ENCODE results near the gene DCAF8L2.
A peak's percentile ranks its signal among the peaks of the same experiment; 100 is the strongest.
"Not testable (repeated sequence)": the region's sequence is repeated elsewhere in the genome, so short reads cannot be mapped to it uniquely, and the experiment has no call there.

DCAF8L2 gene

DNA sequence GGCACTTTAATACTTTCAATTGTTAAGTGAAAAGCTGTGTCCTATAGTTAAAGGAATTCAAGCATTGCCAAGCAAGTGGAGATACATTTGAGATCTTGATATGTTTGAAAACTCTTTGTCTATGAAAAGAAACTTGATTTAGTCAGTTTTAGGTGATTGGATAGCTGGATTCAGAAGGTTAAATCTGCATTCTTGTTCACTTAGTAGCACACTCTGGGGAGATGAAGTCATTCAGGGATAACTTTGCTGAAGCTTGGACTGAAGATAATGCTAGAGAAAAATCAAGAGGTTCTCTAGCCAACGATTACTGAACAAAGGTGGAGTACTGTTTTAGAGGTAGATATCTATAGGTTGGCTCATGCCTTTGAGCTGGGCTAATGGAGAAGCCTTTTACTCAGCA lies 90.6 kb downstream of the DCAF8L2 start:
- DNase-seq = no peak

DNA sequence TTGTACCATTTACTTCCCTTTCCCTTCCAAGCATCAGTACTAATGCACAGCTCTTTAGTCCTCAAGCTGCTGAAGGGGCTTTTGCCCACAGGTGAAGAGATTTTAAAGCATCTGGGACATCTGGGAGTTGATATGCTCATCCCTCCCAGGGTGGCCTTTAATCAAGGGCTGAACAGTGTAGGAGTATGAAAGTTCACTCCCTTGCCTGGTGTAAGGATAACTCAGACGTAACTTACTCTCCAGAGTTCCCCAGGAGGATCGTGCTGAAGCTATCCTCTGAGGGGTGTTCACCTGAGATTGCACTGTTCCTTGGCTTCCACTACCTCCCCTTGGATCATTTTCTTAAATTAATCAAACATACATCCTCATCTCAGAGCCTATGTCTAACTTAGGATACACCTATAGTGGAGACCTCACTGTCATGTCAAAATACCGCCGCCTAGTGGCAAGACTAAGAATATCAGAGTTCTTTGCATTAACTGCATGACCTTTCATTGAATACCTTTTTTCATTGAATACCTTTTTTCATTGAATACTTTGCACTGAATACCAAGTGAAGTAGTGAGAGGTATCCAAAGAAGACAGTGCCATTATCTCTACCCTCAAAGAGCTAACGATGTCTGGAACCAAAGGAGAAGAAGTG lies 93.5 kb downstream of the DCAF8L2 start:
- DNase-seq = not testable (repeated sequence)

DNA sequence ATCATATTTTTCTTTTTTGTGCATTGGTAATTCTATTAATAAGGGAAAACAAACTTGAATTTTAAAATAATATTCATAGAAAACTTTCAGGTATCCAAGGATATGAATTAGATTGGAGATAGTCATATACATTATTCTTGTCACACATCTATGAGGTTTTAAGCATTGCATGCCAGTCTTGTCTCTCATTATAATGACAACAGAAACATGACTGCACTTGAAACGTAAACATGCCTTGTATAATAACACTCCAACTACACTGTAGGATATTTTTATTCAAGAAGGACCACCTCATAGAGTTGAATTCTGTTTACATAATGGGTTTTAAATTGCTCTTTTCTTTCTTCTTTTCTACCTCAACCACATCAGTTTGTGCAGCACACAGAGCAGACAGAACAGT lies 104.5 kb downstream of the DCAF8L2 start:
- DNase-seq = peak; percentile 70

DNA sequence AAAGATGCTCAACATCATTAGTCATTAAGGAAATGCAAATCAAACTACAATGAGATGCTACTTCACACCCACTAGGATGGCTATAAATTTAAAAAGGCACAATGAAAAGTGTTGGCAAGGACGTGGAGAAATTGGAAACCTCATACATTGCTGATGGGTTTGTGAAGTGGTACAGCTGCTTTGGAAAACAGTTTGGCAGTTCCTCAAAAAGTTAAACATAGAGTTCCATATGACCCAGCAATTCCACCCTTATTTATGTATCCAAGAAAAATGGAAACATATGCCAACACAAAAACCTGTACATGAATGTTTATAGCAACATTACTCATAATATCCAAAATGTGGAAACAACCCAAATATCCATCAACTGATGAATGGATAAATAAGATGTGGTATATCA lies 116.4 kb downstream of the DCAF8L2 start:
- DNase-seq = no peak

DNA sequence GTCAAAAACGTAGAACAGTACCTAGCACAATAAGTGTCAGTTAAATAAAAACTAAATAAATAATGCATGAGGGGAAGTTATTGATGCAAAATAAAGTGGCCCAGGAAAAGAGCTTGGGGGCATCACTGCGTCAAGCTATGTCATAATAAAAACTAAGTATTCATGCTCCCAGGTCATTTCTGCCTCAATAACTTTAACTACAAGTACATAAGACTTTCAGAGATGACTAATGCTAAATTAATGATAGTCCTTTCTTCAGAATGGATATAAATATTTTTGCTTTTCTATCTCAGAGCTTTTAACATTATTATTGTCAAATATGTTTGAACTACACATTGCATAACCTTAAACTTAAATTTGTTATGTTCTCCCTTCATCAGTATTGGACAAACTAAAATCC lies 125.5 kb downstream of the DCAF8L2 start:
- no peak for DNase-seq

DNA sequence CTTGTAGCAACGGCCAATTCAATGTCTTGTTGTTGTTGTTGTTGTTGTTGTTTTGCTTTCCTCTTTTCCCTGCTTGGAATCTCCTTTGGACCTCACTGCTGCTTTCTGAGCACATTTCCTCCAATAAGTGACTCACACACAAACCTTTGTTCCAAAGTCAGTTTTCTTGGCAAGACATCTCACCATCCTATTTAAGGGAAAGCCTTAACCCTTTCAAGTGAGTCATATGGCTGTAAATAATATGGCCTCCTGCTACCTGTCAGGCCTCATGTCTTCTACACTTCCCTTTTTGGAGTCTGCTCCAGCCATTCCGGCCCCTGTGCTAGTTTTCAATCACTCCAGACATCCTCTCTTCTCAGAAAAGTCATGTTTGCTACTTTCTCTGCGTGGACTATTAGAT lies 138.1 kb downstream of the DCAF8L2 start:
- DNase-seq = no peak

DNA sequence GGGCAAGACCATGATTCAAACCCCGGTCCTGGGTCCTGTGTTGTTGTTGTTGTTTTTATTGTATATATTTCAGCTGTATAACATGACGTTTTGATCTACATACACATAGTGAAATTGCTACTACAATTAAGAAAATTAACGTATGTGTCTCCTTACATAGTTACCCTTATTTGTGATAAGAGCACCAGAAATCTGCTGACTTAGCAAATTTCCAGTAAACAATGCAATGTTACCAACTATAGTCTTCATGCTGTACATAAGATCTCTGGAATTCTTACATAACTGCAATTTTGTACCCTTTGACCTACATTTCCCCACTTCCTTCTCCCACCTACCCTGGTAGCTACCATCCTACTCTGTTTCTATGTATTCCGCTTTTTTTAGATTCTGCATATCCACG lies 141.8 kb downstream of the DCAF8L2 start:
- no peak for DNase-seq

DNA sequence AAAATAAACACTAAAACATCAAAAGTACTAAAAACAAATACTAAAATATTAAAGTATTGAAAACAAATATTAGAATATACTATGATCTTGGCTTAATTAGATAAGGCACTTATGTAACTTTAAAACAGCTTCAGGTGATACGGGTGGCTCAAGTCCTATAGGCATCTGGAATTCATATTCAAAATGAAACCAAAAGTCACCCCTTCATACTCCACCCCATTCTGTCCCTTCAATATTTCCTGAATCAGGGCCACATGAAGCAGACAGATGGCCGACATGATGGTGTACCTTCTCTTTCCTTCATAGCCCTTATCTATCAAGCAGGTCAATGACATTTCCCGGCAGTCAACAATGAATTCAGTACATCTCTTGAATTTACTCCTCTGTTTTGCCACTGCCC lies 145.8 kb downstream of the DCAF8L2 start:
- no peak for DNase-seq

DNA sequence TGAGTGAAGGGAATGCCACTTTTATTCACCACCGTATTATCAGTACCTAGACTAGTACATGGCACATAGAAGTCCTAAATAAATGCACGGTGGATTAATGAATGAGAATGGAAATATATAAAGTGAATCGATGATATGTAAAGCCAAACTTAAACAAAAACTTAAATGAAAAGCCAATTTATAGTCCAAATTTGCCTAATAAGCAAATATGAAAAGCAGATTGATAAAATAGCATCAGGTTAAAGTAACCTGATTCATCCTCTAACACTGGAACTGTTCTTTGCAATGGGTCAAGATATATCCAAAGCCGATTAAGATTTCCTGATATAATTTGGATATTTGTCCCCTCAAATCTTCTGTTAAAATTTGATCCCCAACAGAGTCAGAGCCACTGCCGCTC lies 150.8 kb downstream of the DCAF8L2 start:
- DNase-seq = no peak

DNA sequence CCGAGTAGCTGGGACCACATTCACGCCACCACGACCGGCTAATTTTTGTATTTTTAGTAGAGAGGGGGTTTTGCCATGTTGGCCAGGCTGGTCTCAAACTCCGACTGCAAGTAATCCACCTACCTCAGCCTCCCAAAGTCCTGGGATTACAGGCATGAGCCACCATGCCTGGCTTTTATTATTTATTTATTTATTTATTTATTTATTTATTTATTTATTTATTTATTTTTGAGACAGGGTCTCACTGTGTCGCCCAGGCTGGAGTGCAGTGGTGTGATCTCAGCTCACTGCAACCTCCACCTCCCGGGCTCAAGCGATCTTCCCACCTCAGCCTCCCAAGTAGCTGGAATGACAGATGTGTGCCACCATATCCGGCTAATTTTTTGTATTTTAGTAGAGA lies 153.4 kb downstream of the DCAF8L2 start:
- not testable (repeated sequence) for DNase-seq

DNA sequence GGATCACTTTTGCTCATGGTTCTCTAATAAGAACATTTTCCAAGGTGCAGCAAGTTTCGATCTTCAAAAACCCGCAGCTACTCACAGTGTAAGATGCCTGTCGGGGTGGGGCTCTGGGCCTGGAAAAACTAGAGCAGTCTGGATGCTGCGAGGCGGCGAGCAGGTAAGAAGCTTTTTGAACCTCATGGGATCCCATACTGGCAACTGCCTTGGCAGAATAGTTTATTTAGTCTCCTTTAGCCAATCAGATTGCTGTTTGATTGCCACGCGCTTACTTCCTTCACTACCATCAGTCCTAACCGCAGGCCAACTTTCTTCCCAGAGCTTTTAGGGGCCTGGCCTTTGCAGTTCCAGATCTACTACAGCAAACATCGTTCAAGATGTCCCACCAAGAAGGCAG lies 156.4 kb downstream of the DCAF8L2 start:
- DNase-seq = no peak

DNA sequence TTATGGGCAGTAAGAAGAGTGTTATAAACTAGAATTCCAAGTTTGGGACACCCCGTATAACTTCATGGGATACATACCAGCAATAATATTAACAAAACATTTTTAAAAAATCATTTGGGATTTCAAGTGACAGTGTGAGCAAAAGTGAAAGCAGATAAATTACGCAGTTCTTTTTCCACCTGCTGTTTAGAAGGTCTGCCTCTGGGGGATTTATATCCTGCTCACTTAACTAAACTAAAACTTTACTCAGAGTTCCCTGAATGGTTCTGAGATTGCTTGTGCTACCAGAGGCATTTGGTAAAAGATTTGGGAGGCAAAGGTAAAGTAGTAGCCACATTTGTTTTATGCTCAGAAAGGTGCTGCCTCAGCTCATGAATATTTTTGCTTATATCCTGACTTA lies 160.2 kb downstream of the DCAF8L2 start:
- not testable (repeated sequence) for DNase-seq

DNA sequence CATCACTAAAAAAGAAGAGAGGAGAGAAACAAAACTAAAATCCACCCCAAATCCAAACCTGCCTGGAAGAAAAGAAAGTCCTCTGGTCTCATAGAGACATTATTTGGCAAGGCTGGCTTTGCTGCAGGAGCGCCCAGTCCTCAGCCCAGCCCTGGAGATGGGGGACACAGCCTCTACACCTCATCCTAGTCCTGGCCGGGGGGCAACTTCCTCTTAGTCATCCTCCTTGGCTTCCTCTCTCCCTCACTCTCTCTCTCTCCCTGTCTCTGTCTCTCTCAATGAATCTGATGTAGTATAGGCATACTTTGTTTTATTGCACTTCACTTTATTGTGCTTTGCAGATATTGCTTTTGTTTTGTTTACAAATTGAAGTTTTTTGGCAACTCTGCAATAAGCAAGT lies 161.8 kb downstream of the DCAF8L2 start:
- no peak for DNase-seq

DNA sequence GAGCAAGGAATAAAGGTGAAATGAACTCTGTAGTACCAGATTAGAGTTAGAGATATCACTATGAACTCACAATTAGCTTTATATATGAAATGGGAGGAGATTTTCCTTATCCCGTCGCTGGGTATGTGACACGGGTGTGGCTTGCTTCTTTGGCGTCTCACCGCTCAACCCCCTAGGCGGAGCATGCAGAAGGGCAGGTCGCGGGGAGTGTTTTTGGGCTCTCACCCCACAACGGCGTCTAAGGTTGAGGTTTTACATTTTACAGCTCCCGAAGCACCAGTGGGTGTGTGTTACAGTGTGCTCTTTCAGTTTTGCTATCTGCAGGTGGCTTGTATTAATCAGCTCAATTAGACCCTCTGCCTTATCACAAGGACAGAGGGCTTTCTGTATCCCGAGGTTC lies 175.6 kb downstream of the DCAF8L2 start:
- no peak for DNase-seq

DNA sequence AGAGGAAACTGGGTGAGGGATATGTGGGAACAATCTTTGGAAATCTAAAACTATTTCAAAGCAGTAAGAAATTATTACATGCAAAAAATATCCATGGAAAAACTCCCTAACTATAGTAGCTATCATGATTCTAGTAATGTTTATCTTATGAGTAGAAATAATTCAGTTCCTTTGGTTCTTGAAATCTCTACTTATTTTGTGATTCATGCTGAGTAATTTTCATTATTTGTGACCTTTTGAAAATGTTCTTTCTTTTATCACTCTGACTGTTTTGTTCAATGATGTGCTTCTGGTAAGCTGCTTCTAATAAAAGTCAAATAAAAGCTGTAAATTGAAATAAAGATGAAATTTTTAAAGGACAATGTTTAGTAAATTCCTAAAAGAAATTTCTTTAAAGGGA lies 177.2 kb downstream of the DCAF8L2 start:
- DNase-seq = no peak

DNA sequence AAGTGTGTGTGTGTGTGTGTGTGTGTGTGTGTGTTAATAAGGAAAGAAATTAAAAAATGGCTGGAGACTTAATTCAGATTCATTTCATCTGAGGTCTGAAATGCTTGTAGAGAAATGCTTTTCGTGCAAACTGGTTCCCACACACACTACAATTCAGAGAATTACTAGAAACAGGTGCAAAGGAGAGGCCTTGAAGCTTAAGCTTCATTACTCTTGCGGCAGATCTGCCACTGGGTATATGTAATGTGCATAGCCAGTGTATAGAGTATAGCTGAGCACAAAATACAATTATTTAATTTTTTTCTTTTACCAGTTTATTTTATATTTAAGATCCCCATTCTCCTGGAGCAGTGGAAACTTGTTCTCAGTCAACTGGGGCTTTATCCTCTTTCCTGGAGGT lies 185.8 kb downstream of the DCAF8L2 start:
- DNase-seq = no peak

DNA sequence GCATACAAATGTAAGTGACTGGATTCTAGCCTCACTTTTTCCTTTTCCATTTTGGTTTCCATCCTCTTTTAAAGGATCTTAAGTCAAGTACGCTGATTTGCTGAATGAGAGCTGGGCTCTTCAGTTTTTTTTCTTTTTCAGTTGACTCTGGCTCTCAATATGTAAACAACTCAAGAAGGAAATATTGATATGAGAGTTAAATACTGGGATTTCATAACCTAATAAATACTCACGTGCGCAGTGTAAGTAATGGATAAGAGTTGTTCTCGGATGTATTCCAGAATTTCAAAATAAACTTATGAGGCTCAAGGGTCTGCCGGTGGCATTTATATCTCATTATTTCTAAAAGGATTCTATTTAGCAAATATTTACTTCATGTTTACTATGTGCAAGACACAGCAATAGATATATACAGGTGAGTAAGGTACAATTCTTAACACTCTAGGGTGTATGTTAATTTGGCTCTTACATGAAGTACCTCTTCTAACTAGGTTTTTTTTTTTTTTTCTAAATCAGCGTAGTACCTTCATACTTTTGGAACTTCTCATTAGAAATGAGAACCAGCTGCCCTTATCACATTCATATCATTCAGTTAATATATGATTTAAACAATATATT lies 206.6 kb downstream of the DCAF8L2 start:
- DNase-seq = no peak

DNA sequence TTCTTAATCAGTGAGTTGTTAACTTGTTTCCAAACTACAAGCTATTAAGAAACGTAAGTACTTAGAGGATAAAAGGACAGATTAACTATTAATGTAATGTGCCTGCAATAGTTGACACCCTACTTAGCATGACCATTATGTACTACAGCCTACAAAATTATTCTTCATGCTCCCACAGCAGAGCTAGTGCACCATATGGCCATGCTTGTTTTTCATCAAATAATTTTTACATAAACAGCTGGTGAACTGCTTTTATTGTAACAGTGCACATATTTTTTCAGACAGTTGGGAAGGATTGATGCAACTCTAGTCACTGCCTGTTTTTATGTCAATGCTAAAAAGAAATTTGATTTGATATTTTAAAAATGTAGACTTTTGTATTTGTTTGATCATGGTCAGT lies 207.4 kb downstream of the DCAF8L2 start:
- no peak for DNase-seq
